HG03565 (cell line): ENCODE data around the gene EHMT1.

ENCODE experiments used
- ATAC-seq: cut with Tn5 transposase; IDR thresholded peaks from one replicate; pipeline ENCODE4 v1.9.1; 2021; ENCODE audit warnings: mild to moderate bottlenecking, moderate library complexity; ENCODE audit not compliant: unreplicated experiment

EHMT1 gene

GRCh38 chr9:137671196-137671538 lies 52.4 kb downstream of the EHMT1 start:
- ATAC-seq = no peak

GRCh38 chr9:137671721-137672120 lies 52.9 kb downstream of the EHMT1 start:
- no peak for ATAC-seq

GRCh38 chr9:137672907-137673791 lies 54.3 kb downstream of the EHMT1 start:
- ATAC-seq = peak; percentile 79

- ATAC-seq = no peak
Measured at GRCh38 chr9:137673886-137674285, 55.1 kb downstream of the EHMT1 start.

- no peak for ATAC-seq
Measured at GRCh38 chr9:137674307-137674975, 55.6 kb downstream of the EHMT1 start.

- no peak for ATAC-seq
Measured at GRCh38 chr9:137674976-137675320, 56.1 kb downstream of the EHMT1 start.

GRCh38 chr9:137676998-137677397 lies 58.2 kb downstream of the EHMT1 start:
- ATAC-seq = no peak

GRCh38 chr9:137678202-137678601 lies 59.4 kb downstream of the EHMT1 start:
- no peak for ATAC-seq

GRCh38 chr9:137679249-137679648 lies 60.4 kb downstream of the EHMT1 start:
- no peak for ATAC-seq

- ATAC-seq = no peak
Measured at GRCh38 chr9:137679695-137680305, 61.0 kb downstream of the EHMT1 start.

- no peak for ATAC-seq
Measured at GRCh38 chr9:137680444-137681358, 61.9 kb downstream of the EHMT1 start.

GRCh38 chr9:137682428-137683105 lies 63.8 kb downstream of the EHMT1 start:
- no peak for ATAC-seq

- ATAC-seq = no peak
Measured at GRCh38 chr9:137683262-137683864, 64.6 kb downstream of the EHMT1 start.

GRCh38 chr9:137685035-137685740 lies 66.4 kb downstream of the EHMT1 start:
- no peak for ATAC-seq

- no peak for ATAC-seq
Measured at GRCh38 chr9:137685741-137686420, 67.1 kb downstream of the EHMT1 start.

- ATAC-seq = no peak
Measured at GRCh38 chr9:137688261-137688660, 69.5 kb downstream of the EHMT1 start.

GRCh38 chr9:137688725-137689124 lies 69.9 kb downstream of the EHMT1 start:
- no peak for ATAC-seq

- no peak for ATAC-seq
Measured at GRCh38 chr9:137689745-137690529, 71.1 kb downstream of the EHMT1 start.
